HepG2 (cell line): ENCODE measurements around the gene AARS1. TPM values are rescaled to one million over a fixed set of nuclear protein-coding genes. Genes with fewer than 3 reads are reported as not detected.

Experiments used
- AKAP8 ChIP-seq: sonication (generic); formaldehyde crosslinking; IDR thresholded peaks from 2 replicates; pipeline ENCODE4 v1.5.1; 2020; ENCODE audit warnings: mild to moderate bottlenecking, missing genetic modification reagents
- CEBPG ChIP-seq: IDR thresholded peaks from 2 replicates; pipeline ENCODE4 v1.6.1; 2016
- CHD2 ChIP-seq: IDR thresholded peaks from 2 replicates; pipeline ENCODE4 v1.6.1; 2011; ENCODE audit warnings: low read depth, low read length, improper control_type of control experiment
- FOSL1 ChIP-seq: sonication (generic); formaldehyde crosslinking; IDR thresholded peaks from 2 replicates; pipeline ENCODE4 v1.9.0; 2021; ENCODE audit warnings: missing genetic modification reagents, borderline replicate concordance
- FOXC1 ChIP-seq: sonication (generic); formaldehyde crosslinking; IDR thresholded peaks from 2 replicates; pipeline ENCODE4 v1.8.0; 2022; ENCODE audit warnings: mild to moderate bottlenecking, missing genetic modification reagents, borderline replicate concordance
- FOXK2 ChIP-seq: fragments of 450-650 bp; IDR thresholded peaks from 2 replicates; pipeline ENCODE4 v1.6.1; 2016
- FOXP1 ChIP-seq, 2 experiments: fragments of 450-650 bp in 1 of 2; IDR thresholded peaks; 2 replicates each; pipeline ENCODE4 v1.6.1; 2017 to 2018; ENCODE audit warnings: antibody characterized with exemption in 1 of 2
- GATAD2A ChIP-seq: IDR thresholded peaks from 2 replicates; pipeline ENCODE4 v1.6.1; 2016
- MTA1 ChIP-seq: sonication (generic); formaldehyde crosslinking; IDR thresholded peaks from 2 replicates; pipeline ENCODE4 v1.4.0; 2020; ENCODE audit warnings: missing genetic modification reagents, mild to moderate bottlenecking, borderline replicate concordance
- NRL ChIP-seq: sonication (generic); formaldehyde crosslinking; IDR thresholded peaks from 2 replicates; pipeline ENCODE4 v1.5.0; 2020; ENCODE audit warnings: missing genetic modification reagents, mild to moderate bottlenecking, moderate library complexity, borderline replicate concordance
- PTBP1 ChIP-seq: fragments of 200-400 bp; formaldehyde crosslinking; IDR thresholded peaks from 2 replicates; pipeline ENCODE4 v1.6.1; 2018; ENCODE audit warnings: low read length, low read depth; ENCODE audit not compliant: poor library complexity, severe bottlenecking
- RBFOX2 ChIP-seq: fragments of 200-400 bp; formaldehyde crosslinking; IDR thresholded peaks from 2 replicates; pipeline ENCODE4 v1.6.1; 2017; ENCODE audit warnings: low read depth, mild to moderate bottlenecking, low read length
- U2AF2 ChIP-seq: fragments of 200-400 bp; formaldehyde crosslinking; IDR thresholded peaks from 2 replicates; pipeline ENCODE4 v1.6.1; 2017; ENCODE audit warnings: low read depth, mild to moderate bottlenecking, low read length
- ZFX ChIP-seq: sonication (generic); formaldehyde crosslinking; IDR thresholded peaks from 2 replicates; pipeline ENCODE4 v1.4.0; 2020; ENCODE audit warnings: mild to moderate bottlenecking, low read depth, missing genetic modification reagents, moderate library complexity
- ZNF3 ChIP-seq: IDR thresholded peaks from 2 replicates; pipeline ENCODE4 v1.7.0; 2017; ENCODE audit warnings: inconsistent platforms
- ZNF441 ChIP-seq: sonication (generic); formaldehyde crosslinking; IDR thresholded peaks from 2 replicates; pipeline ENCODE4 v1.7.0; 2021; ENCODE audit warnings: missing genetic modification reagents, borderline replicate concordance
- ZNF451 ChIP-seq: sonication (generic); formaldehyde crosslinking; IDR thresholded peaks from 2 replicates; pipeline ENCODE4 v1.5.0; 2020; ENCODE audit warnings: mild to moderate bottlenecking, missing genetic modification reagents
- ZNF7 ChIP-seq: IDR thresholded peaks from 2 replicates; pipeline ENCODE4 v1.6.1; 2016; ENCODE audit warnings: missing biosample characterization, missing genetic modification reagents
- ZNF879 ChIP-seq: sonication (generic); formaldehyde crosslinking; IDR thresholded peaks from 2 replicates; pipeline ENCODE4 v1.8.1; 2023; ENCODE audit warnings: missing genetic modification reagents
- polyA plus RNA-seq, 8 experiments: library from polyadenylated mRNA; depleted of rRNA in 3 of 8; stranded (reverse) in 7 of 8; unstranded in 1 of 8; fragments of >200 nt; fragmentation: Illumina TruSeq in 4 of 8; extraction: Trizol in 4 of 8; gene quantifications; 2 replicates each; pipeline versions ENCODE4 v1.2.1 to v1.2.3, GENCODE V29; 2011 to 2016; ENCODE audit warnings: low read depth in 4 of 8, missing spikeins in 1 of 8, mixed read lengths in 1 of 8; ENCODE audit not compliant: insufficient read depth in 1 of 8
- total RNA-seq, 5 experiments: library from RNA; depleted of rRNA; stranded (reverse); fragments of >200 nt; fragmentation: Illumina TruSeq; extraction: Trizol; gene quantifications; 2 replicates each; pipeline ENCODE4 v1.2.3, GENCODE V29; 2016; ENCODE audit warnings: low read depth in 1 of 5
- TF ChIP-seq, protein P1 (sequence below), 2 experiments: sonication (generic) in 1 of 2; formaldehyde crosslinking in 1 of 2; IDR thresholded peaks; 2 replicates each; pipeline versions ENCODE4 v1.5.1 to v1.6.1; 2011 to 2020; ENCODE audit warnings: borderline replicate concordance in 1 of 2, low read depth in 1 of 2, low read length in 1 of 2, mild to moderate bottlenecking in 1 of 2, missing genetic modification reagents in 1 of 2, moderate library complexity in 1 of 2
- TF ChIP-seq, protein P2 (sequence below): IDR thresholded peaks from 2 replicates; pipeline ENCODE4 v1.6.1; 2018; ENCODE audit warnings: missing genetic modification reagents
- TF ChIP-seq, protein P3 (sequence below): sonication (generic); formaldehyde crosslinking; IDR thresholded peaks from 2 replicates; pipeline ENCODE4 v1.4.0; 2020; ENCODE audit warnings: mild to moderate bottlenecking, missing genetic modification reagents

The AARS1 gene
- total and polyA plus RNA-seq, 2 of the 13 experiments (the other 11 are each of a cell fraction or from before 2014, with no cell fraction given) = 107 to 132 TPM

DNA sequence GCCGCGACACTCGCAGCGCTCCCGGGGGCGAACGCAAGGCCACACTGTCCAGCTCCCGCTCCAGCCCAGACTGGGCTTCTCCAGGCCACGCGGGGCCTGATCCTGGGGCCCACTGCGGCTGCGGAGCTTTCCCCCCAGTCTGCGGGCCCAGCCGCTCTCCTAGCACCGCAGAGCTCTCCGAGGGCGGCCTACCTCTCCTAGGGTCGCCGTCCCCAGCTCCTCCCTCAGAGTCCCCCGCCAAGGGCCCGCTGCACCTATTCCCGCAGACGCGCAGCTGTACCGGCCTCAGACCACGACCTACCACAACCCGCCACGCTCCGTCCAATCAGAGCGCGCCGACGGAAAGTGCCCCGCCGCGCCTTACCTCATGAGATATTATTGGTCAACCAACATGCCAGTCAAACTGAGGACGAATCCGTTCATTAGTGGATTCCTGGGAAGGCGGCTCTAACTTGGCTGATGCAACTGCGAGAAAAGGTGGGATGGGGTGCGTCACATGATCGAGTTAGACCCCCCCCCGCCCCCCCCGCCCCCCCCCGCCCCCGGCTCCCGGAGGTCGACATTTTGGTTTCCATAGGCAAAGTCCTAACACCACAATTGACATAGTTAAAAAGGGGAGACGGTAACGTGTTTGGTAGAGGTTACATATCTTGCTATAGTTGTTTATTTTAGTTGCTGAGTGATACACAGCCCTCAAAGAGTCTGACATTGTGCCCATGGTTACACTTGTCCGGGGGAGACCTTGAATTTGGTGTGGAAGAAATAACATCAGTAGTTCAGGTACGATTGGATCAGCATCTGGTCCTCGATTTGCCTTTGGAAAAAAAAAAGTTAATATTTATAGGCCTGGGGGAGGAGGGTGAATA lies at the start of gene AARS1 (continued):
- TF ChIP-seq, protein P1, sequence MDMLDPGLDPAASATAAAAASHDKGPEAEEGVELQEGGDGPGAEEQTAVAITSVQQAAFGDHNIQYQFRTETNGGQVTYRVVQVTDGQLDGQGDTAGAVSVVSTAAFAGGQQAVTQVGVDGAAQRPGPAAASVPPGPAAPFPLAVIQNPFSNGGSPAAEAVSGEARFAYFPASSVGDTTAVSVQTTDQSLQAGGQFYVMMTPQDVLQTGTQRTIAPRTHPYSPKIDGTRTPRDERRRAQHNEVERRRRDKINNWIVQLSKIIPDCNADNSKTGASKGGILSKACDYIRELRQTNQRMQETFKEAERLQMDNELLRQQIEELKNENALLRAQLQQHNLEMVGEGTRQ (IDR thresholded peaks at IDR 0.05; ENCODE audit: low read depth, low read length) = peak; percentile 76
- TF ChIP-seq, protein P1 (CRISPR knock-in tag; IDR thresholded peaks at IDR 0.05; ENCODE audit: borderline replicate concordance) = peak; percentile 70; the same call in 1 of the 2 replicates
- TF ChIP-seq FOSL1 (CRISPR knock-in tag) (0 out of 2 replicates have a peak, but pooled peaks have one; percentile 52), FOXK2 (no peak), CEBPG (CRISPR knock-in tag) (peak; percentile 99), NRL (CRISPR knock-in tag) (peak; percentile 95), PTBP1 (peak; percentile 40), U2AF2 (no peak), RBFOX2 (peak; percentile 99), ZNF879 (CRISPR knock-in tag) (peak; percentile 79; the same call in 1 of the 2 replicates), CHD2 (peak; percentile 64; the same call in 1 of the 2 replicates), ZNF3 (CRISPR knock-in tag) (peak; percentile 40; the same call in 1 of the 2 replicates), ZNF451 (CRISPR knock-in tag) (peak; percentile 88; the same call in 1 of the 2 replicates), GATAD2A (CRISPR knock-in tag) (peak; percentile 18; the same call in 1 of the 2 replicates), FOXC1 (CRISPR knock-in tag) (peak; percentile 69), MTA1 (no peak; the same call in 1 of the 2 replicates), ZNF441 (CRISPR knock-in tag) (no peak), AKAP8 (CRISPR knock-in tag) (0 out of 2 replicates have a peak, but pooled peaks have one; percentile 20), ZFX (CRISPR knock-in tag) (peak; percentile 100), FOXP1 (IDR thresholded peaks at IDR 0.05) (no peak), FOXP1 (CRISPR knock-in tag; IDR thresholded peaks at IDR 0.05) (peak; percentile 42; the same call in 1 of the 2 replicates), ZNF7 (CRISPR knock-in tag) (no peak)
- TF ChIP-seq, protein P2, sequence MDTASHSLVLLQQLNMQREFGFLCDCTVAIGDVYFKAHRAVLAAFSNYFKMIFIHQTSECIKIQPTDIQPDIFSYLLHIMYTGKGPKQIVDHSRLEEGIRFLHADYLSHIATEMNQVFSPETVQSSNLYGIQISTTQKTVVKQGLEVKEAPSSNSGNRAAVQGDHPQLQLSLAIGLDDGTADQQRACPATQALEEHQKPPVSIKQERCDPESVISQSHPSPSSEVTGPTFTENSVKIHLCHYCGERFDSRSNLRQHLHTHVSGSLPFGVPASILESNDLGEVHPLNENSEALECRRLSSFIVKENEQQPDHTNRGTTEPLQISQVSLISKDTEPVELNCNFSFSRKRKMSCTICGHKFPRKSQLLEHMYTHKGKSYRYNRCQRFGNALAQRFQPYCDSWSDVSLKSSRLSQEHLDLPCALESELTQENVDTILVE = peak; percentile 70
- TF ChIP-seq, protein P3, sequence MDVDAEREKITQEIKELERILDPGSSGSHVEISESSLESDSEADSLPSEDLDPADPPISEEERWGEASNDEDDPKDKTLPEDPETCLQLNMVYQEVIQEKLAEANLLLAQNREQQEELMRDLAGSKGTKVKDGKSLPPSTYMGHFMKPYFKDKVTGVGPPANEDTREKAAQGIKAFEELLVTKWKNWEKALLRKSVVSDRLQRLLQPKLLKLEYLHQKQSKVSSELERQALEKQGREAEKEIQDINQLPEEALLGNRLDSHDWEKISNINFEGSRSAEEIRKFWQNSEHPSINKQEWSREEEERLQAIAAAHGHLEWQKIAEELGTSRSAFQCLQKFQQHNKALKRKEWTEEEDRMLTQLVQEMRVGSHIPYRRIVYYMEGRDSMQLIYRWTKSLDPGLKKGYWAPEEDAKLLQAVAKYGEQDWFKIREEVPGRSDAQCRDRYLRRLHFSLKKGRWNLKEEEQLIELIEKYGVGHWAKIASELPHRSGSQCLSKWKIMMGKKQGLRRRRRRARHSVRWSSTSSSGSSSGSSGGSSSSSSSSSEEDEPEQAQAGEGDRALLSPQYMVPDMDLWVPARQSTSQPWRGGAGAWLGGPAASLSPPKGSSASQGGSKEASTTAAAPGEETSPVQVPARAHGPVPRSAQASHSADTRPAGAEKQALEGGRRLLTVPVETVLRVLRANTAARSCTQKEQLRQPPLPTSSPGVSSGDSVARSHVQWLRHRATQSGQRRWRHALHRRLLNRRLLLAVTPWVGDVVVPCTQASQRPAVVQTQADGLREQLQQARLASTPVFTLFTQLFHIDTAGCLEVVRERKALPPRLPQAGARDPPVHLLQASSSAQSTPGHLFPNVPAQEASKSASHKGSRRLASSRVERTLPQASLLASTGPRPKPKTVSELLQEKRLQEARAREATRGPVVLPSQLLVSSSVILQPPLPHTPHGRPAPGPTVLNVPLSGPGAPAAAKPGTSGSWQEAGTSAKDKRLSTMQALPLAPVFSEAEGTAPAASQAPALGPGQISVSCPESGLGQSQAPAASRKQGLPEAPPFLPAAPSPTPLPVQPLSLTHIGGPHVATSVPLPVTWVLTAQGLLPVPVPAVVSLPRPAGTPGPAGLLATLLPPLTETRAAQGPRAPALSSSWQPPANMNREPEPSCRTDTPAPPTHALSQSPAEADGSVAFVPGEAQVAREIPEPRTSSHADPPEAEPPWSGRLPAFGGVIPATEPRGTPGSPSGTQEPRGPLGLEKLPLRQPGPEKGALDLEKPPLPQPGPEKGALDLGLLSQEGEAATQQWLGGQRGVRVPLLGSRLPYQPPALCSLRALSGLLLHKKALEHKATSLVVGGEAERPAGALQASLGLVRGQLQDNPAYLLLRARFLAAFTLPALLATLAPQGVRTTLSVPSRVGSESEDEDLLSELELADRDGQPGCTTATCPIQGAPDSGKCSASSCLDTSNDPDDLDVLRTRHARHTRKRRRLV (CRISPR knock-in tag) = peak; percentile 79; the same call in 1 of the 2 replicates
